ENCODE data around the gene CDH16.

The CDH16 gene

GRCh38 chr16:66927918-66928649 lies 9.4 kb upstream of the CDH16 start:
- DNase-seq = peak; percentile 51

- DNase-seq = peak; percentile 95
These were observed 8.3 kb upstream of the CDH16 start for GRCh38 chr16:66926961-66927436.

- DNase-seq = peak; percentile 21
These were observed 7.7 kb upstream of the CDH16 start for GRCh38 chr16:66926171-66926947.

- DNase-seq = peak; percentile 41
These were observed 6.7 kb upstream of the CDH16 start, which contains the start of gene RRAD for GRCh38 chr16:66925322-66925840. RRAD (minus strand) TSS chr16:66925535; CDS start chr16:66925179, 356 bp downstream.

GRCh38 chr16:66924527-66925321 lies 6.0 kb upstream of the CDH16 start:
- DNase-seq = peak; percentile 16

- no peak for DNase-seq
These were observed 5.2 kb upstream of the CDH16 start for GRCh38 chr16:66923866-66924265.

GRCh38 chr16:66923247-66923731 lies 4.6 kb upstream of the CDH16 start:
- no peak for DNase-seq

GRCh38 chr16:66921729-66922450 lies 3.2 kb upstream of the CDH16 start:
- DNase-seq = no peak

- DNase-seq = no peak
These were observed 2.4 kb upstream of the CDH16 start for GRCh38 chr16:66920924-66921680.

- no peak for DNase-seq
These were observed 1.6 kb upstream of the CDH16 start for GRCh38 chr16:66920299-66920590.

- DNase-seq = no peak
These were observed 1.0 kb upstream of the CDH16 start for GRCh38 chr16:66919569-66920298.

- DNase-seq = no peak
These were observed 330 bp downstream of the CDH16 start for GRCh38 chr16:66918355-66918754.

- no peak for DNase-seq
These were observed 944 bp downstream of the CDH16 start for GRCh38 chr16:66917741-66918140.

GRCh38 chr16:66916518-66916917 lies 2.2 kb downstream of the CDH16 start:
- no peak for DNase-seq

GRCh38 chr16:66915041-66915440 lies 3.6 kb downstream of the CDH16 start:
- no peak for DNase-seq

GRCh38 chr16:66914541-66914940 lies 4.1 kb downstream of the CDH16 start:
- DNase-seq = no peak

GRCh38 chr16:66913711-66914110 lies 5.0 kb downstream of the CDH16 start:
- no peak for DNase-seq

- no peak for DNase-seq
These were observed 5.6 kb downstream of the CDH16 start for GRCh38 chr16:66913081-66913480.

GRCh38 chr16:66911801-66912200 lies 6.9 kb downstream of the CDH16 start:
- DNase-seq = no peak

GRCh38 chr16:66911112-66911511 lies 7.6 kb downstream of the CDH16 start:
- no peak for DNase-seq
